Left ventricle myocardium inferior (tissue), 1 donor: ENCODE measurements around the gene C17orf58. TPM values are rescaled to one million over a fixed set of nuclear protein-coding genes. Genes with fewer than 3 reads are reported as not detected.
"Not testable (repeated sequence)": the region's sequence is repeated elsewhere in the genome, so short reads cannot be mapped to it uniquely, and the experiment has no call there.

ENCODE experiments used
- DNase-seq: peaks from one replicate; pipeline ENCODE4 v3.0.0-alpha.2; 2020
- H3K27ac ChIP-seq: fragments of 200-600 bp; replicated peaks from 2 replicates; pipeline ENCODE4 v1.8.0; 2021
- H3K27me3 ChIP-seq: fragments of 200-600 bp; 2 replicates; pipeline ENCODE4 v1.8.0; 2021; ENCODE audit warnings: low read depth
- H3K36me3 ChIP-seq: fragments of 200-600 bp; 2 replicates; pipeline ENCODE4 v1.8.0; 2021
- H3K4me1 ChIP-seq: fragments of 200-600 bp; 2 replicates; pipeline ENCODE4 v1.8.0; 2021
- H3K4me3 ChIP-seq: fragments of 200-600 bp; 2 replicates; pipeline ENCODE4 v1.8.0; 2021; ENCODE audit warnings: mild to moderate bottlenecking, moderate library complexity
- H3K9me3 ChIP-seq: fragments of 200-600 bp; replicated peaks from 2 replicates; pipeline ENCODE4 v1.8.0; 2021
- intact Hi-C: fragments of 100-400 bp; cut with micrococcal nuclease; formaldehyde crosslinking; loops from one replicate; pipeline ENCODE4 v1.11.0; 2022
- total RNA-seq: library from RNA; stranded (reverse); fragmentation: NEBNext Ultra II Directional; extraction: Animal tissue kit (Norgen Biotek cat#: 25700); gene quantifications from one replicate; pipeline ENCODE4 v1.2.1, GENCODE V29; 2021
- TF ChIP-seq, protein P1 (sequence below): fragments of 200-600 bp; IDR thresholded peaks from 2 replicates; pipeline ENCODE4 v1.8.0; 2021; ENCODE audit warnings: antibody characterized with exemption, mild to moderate bottlenecking, borderline replicate concordance
- donor health status: DM: no; HTN: yes; CAD: no; lungs with severe emphysema.

The C17orf58 gene
- total RNA-seq, 1 donor from 2014 or later: 6.6 TPM

DNA sequence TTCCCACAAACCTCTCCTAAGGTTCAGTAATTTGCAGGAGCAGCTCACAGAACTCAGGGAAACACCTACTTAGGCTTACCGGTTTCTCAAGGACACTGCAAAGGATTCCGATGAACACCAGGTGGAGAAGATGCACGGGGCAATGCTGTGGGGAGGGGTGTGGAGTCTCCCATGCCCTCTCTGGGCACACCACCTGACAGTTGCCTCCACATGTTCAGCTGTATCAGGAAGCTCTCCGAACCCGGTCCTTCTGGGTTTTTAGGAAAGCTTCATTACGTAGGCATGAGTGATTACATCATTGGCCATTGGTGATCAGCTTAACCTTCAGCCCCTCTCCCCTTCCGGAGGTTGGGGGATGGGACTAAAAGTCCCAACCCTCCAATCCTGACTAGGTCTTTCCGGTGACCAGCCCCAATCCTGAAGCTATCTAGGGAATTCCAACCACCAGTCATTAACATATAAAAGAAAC is 21.6 kb downstream of the C17orf58 start:
- Histone ChIP-seq H3K9me3 (no peaks in the 10 kb centered on the region), H3K36me3 (peaks cover 68% of the 10 kb centered on the region)
- DNase-seq: no peak

DNA sequence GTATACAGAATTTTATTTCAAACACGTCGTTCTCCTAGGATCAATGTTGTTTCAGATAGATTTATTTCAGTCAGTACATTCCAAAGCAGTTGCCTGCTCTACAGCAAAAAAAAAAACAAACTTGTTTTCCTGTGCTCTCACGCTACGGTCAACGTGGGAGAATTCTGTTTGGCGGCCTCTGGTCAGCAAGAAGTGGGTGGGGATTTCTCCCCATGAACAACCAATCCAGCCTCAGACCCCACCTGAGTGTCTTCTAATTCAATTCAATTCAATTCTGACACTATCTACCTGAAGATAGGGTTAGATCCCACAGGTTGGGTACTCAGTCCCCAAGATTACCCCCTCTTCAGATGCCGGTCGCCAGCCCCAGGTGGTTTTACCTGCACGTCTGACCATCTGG is 22.1 kb downstream of the C17orf58 start:
- Histone ChIP-seq H3K4me3 (no peak overlapping the region), H3K27me3 (no peaks in the 10 kb centered on the region), H3K4me1 (no peaks in the 10 kb centered on the region), H3K27ac (no peak overlapping the region), H3K9me3 (no peaks in the 10 kb centered on the region), H3K36me3 (peaks cover 64% of the 10 kb centered on the region)
- intact Hi-C loops: no loop called here
- TF ChIP-seq, protein P1, sequence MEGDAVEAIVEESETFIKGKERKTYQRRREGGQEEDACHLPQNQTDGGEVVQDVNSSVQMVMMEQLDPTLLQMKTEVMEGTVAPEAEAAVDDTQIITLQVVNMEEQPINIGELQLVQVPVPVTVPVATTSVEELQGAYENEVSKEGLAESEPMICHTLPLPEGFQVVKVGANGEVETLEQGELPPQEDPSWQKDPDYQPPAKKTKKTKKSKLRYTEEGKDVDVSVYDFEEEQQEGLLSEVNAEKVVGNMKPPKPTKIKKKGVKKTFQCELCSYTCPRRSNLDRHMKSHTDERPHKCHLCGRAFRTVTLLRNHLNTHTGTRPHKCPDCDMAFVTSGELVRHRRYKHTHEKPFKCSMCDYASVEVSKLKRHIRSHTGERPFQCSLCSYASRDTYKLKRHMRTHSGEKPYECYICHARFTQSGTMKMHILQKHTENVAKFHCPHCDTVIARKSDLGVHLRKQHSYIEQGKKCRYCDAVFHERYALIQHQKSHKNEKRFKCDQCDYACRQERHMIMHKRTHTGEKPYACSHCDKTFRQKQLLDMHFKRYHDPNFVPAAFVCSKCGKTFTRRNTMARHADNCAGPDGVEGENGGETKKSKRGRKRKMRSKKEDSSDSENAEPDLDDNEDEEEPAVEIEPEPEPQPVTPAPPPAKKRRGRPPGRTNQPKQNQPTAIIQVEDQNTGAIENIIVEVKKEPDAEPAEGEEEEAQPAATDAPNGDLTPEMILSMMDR: no peak
- no peak for DNase-seq

More for the DNA sequence above, 21.6 kb downstream of the C17orf58 start:
- no peaks in the 10 kb centered on the region for H3K4me1 ChIP-seq
- intact Hi-C loops: no loop called here
- no peak overlapping the region for H3K27ac ChIP-seq
- TF ChIP-seq, protein P1: no peak
- no peak overlapping the region for H3K4me3 ChIP-seq
- H3K27me3 ChIP-seq: no peaks in the 10 kb centered on the region

DNA sequence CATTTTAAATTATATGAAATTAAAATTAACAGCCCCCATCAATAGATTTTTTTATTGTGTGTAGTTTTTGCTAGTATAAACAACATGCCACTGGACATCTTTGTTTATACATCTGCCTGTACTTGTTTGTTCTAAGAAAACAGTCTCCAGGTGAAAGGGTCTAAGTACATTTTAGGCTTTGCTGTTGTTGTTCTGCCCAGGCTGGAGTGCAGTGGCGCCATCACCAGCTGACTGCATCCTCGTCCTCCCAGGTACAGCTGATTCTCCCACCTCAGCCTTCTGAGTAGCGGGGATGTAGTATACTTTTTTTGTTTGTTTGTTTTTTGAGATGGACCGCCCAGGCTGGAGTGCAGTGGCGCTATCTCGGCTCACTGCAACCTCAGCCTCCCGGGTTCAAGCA is 25.5 kb downstream of the C17orf58 start:
- H3K27ac ChIP-seq: no peak overlapping the region
- H3K4me1 ChIP-seq: no peaks in the 10 kb centered on the region
- TF ChIP-seq, protein P1: no peak
- no peak for DNase-seq
- intact Hi-C loops: no loop called here
- no peaks in the 10 kb centered on the region for H3K27me3 ChIP-seq
- no peak overlapping the region for H3K4me3 ChIP-seq
- no peaks in the 10 kb centered on the region for H3K9me3 ChIP-seq
- H3K36me3 ChIP-seq: peaks cover 64% of the 10 kb centered on the region

DNA sequence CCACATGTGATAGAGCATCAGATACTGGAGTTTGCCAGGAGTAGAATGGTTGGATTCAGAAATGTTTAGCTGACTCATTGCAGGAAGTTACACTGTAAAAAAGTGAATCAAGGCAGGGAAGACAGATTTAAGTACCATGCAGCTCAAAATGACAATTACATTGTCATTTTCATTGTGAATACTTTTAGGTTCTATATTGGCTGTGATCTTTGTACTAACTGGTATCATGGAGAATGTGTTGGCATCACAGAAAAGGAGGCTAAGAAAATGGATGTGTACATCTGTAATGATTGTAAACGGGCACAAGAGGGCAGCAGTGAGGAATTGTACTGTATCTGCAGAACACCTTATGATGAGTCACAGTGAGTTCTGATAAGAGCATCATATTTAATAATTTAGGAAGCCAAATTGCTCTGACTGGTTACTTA is 33.1 kb downstream of the C17orf58 start:
- H3K27me3 ChIP-seq, DNase-seq, H3K27ac ChIP-seq, H3K4me3 ChIP-seq, H3K9me3 ChIP-seq, H3K4me1 ChIP-seq, intact Hi-C loops: not testable (repeated sequence)
- TF ChIP-seq, protein P1: peak; percentile 80
- peaks cover 67% of the 10 kb centered on the region for H3K36me3 ChIP-seq

DNA sequence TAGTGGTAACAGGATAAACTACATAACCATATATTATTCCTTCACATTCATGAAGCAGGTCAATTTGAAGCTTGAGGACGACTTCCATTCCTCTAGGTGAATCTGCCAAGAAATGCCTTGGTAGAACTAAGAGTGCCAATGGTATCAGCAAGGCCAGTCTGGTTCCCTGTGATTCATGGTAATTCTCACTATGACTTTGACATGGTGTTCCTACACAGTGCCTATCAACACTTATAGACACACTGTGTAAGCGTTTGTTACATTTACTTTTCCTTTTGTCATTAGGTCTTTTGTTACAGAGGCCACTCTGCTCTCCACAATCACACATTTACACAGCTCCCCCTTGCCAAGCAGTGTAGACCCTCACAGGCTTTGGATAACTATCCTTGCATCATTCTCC is 34.1 kb downstream of the C17orf58 start:
- H3K4me3 ChIP-seq, H3K27me3 ChIP-seq, H3K9me3 ChIP-seq, intact Hi-C loops, DNase-seq, H3K4me1 ChIP-seq, H3K27ac ChIP-seq: not testable (repeated sequence)
- H3K36me3 ChIP-seq: peaks cover 66% of the 10 kb centered on the region

DNA sequence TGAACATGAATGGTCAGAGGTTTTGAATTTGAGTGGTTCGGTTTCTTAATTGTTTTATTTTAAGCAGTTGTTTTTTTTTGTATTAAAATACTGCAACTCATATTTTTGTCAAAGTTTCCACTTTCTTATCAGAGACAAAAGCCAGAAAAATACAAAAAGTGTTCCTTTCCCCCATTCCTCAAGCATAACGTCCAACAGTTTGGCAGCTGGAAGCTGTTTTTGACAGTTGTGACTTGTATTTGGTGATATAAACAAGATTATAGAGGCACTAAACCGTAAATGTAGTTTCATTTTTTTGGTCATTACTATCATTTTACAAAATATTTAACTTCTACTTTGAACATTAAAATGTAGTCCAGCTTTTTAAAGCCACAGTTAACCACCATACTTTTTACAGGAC is 36.0 kb downstream of the C17orf58 start:
- intact Hi-C loops, H3K4me3 ChIP-seq, H3K27me3 ChIP-seq, H3K9me3 ChIP-seq, DNase-seq, H3K4me1 ChIP-seq: not testable (repeated sequence)
- Histone ChIP-seq H3K36me3 (peaks cover 53% of the 10 kb centered on the region), H3K27ac (peak overlapping the region; percentile 31)

DNA sequence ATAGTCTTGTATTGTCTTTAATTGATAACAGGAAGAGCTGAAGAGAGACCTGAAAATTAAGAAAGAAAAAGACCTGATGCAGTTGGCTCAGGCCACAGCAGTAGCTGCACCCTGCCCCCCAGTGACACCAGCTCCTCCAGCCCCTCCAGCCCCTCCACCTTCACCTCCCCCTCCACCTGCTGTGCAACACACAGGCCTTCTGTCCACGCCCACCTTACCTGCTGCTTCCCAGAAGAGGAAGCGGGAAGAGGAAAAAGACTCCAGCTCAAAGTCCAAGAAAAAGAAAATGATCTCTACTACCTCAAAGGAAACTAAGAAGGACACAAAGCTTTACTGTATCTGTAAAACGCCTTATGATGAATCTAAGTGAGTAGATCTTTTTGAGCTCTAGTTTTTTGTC is 36.8 kb downstream of the C17orf58 start:
- intact Hi-C loops: no loop called here
- no peak for DNase-seq
- Histone ChIP-seq H3K36me3 (peaks cover 45% of the 10 kb centered on the region), H3K9me3 (no peaks in the 10 kb centered on the region), H3K4me3 (no peak overlapping the region), H3K4me1 (no peaks in the 10 kb centered on the region), H3K27me3 (no peaks in the 10 kb centered on the region), H3K27ac (peak overlapping the region; percentile 31)
- TF ChIP-seq, protein P1: no peak
